Measurements from ENCODE around the gene NTSR1.

GRCh38 chr20:62761759-62762131 lies 53.1 kb downstream of the NTSR1 start:
- TF ChIP-seq EZH2 (IDR thresholded peaks at IDR 0.05; ENCODE audit: insufficient read depth, poor library complexity, severe bottlenecking), result no peak
- no peak for TF ChIP-seq EZH2phosphoT487 (IDR thresholded peaks at IDR 0.05; ENCODE audit: insufficient read depth, low read depth)
